Hepatocyte (in vitro differentiated cells): ENCODE results near the gene RFFL. TPM values are rescaled to one million over a fixed set of nuclear protein-coding genes. Genes with fewer than 3 reads are reported as not detected.

Experiments
- DNase-seq: peaks from one replicate; pipeline ENCODE4 v3.0.0-alpha.2; 2016; ENCODE audit warnings: low spot score
- H2AFZ ChIP-seq: fragments of 200-600 bp; sonication (generic); 2 replicates; pipeline ENCODE4 v1.6.0; 2016; ENCODE audit warnings: antibody characterized with exemption, mild to moderate bottlenecking
- H3K27ac ChIP-seq: fragments of 200-600 bp; sonication (generic); 2 replicates; pipeline ENCODE4 v1.5.1; 2016; ENCODE audit warnings: mild to moderate bottlenecking
- H3K27me3 ChIP-seq: fragments of 200-600 bp; sonication (generic); 2 replicates; pipeline ENCODE4 v1.6.1; 2016
- H3K36me3 ChIP-seq: fragments of 200-600 bp; sonication (generic); replicated peaks from 2 replicates; pipeline ENCODE4 v1.5.1; 2016; ENCODE audit warnings: low read depth; ENCODE audit not compliant: insufficient read depth
- H3K4me1 ChIP-seq: fragments of 200-600 bp; sonication (generic); 2 replicates; pipeline ENCODE4 v1.5.1; 2016; ENCODE audit warnings: mild to moderate bottlenecking, moderate library complexity; ENCODE audit not compliant: insufficient read depth
- H3K4me2 ChIP-seq: fragments of 200-600 bp; sonication (generic); 2 replicates; pipeline ENCODE4 v1.6.0; 2016
- H3K4me3 ChIP-seq: fragments of 200-600 bp; sonication (generic); 2 replicates; pipeline ENCODE4 v1.5.1; 2016; ENCODE audit warnings: mild to moderate bottlenecking
- H3K79me2 ChIP-seq: fragments of 200-600 bp; sonication (generic); 2 replicates; pipeline ENCODE4 v1.6.0; 2017; ENCODE audit warnings: mild to moderate bottlenecking
- H3K9me2 ChIP-seq: fragments of 200-600 bp; sonication (generic); replicated peaks from 2 replicates; pipeline ENCODE4 v1.6.0; 2017; ENCODE audit warnings: mild to moderate bottlenecking; ENCODE audit not compliant: insufficient read depth
- H3K9me3 ChIP-seq: fragments of 200-600 bp; sonication (generic); 2 replicates; pipeline ENCODE4 v1.5.1; 2016; ENCODE audit warnings: low read depth, mild to moderate bottlenecking
- H4K20me1 ChIP-seq: fragments of 200-600 bp; sonication (generic); 2 replicates; pipeline ENCODE4 v1.6.0; 2016; ENCODE audit warnings: mild to moderate bottlenecking; ENCODE audit not compliant: insufficient read depth, poor library complexity, severe bottlenecking
- CTCF ChIP-seq: fragments of 200-600 bp; sonication (generic); IDR thresholded peaks from 2 replicates; pipeline ENCODE4 v1.5.1; 2016; ENCODE audit warnings: antibody characterized with exemption, mild to moderate bottlenecking; ENCODE audit not compliant: poor library complexity
- EZH2 ChIP-seq: fragments of 200-600 bp; sonication (generic); IDR thresholded peaks from 2 replicates; pipeline ENCODE4 v1.6.1; 2016; ENCODE audit warnings: antibody characterized with exemption, mild to moderate bottlenecking, borderline replicate concordance
- EZH2phosphoT487 ChIP-seq: fragments of 200-600 bp; sonication (generic); IDR thresholded peaks from one replicate; pipeline ENCODE4 v1.6.1; 2018; ENCODE audit warnings: antibody characterized with exemption, mild to moderate bottlenecking, low read depth, moderate library complexity; ENCODE audit not compliant: unreplicated experiment, severe bottlenecking
- WGBS: methylation state at CpG from one replicate; pipeline ENCODE4 v1.1.6; 2016; ENCODE audit warnings: low lambda C conversion rate; ENCODE audit errors: missing lambda C conversion rate; 5-methylcytosine and 5-hydroxymethylcytosine counted together
- polyA plus RNA-seq: library from polyadenylated mRNA; unstranded; fragments of >200 nt; fragmentation: Nextera tagmentation; extraction: Ambion mirVana; gene quantifications from 2 replicates; pipeline ENCODE4 v1.2.1, GENCODE V29; 2016
- total RNA-seq: library from RNA; depleted of rRNA; stranded (reverse); fragments of >200 nt; gene quantifications from 2 replicates; pipeline ENCODE4 v1.2.3, GENCODE V29; 2014

Gene RFFL
- total and polyA plus RNA-seq, 2 experiments from 2014 or later: 12.9 to 22.7 TPM

GRCh38 chr17:35053204-35053603 is 10.3 kb downstream of the RFFL start:
- H3K9me2 ChIP-seq: no peaks in the 10 kb centered on the region
- H3K4me2 ChIP-seq: no peak overlapping the region
- WGBS: 97% methylated on average over 1 of the region's 1 CpG
- TF ChIP-seq EZH2 (no peak), EZH2phosphoT487 (no peak), CTCF (no peak)
- no peak overlapping the region for H3K4me3 ChIP-seq
- H3K79me2 ChIP-seq: peaks cover 73% of the 10 kb centered on the region
- H4K20me1 ChIP-seq: peaks cover 10% of the 10 kb centered on the region
- H3K27ac ChIP-seq: peak overlapping the region; percentile 80
- no peak for DNase-seq
- H3K4me1 ChIP-seq: peaks cover 24% of the 10 kb centered on the region
- no peaks in the 10 kb centered on the region for H3K9me3 ChIP-seq
- H3K27me3 ChIP-seq: no peaks in the 10 kb centered on the region
- H2AFZ ChIP-seq: no peak overlapping the region
- H3K36me3 ChIP-seq: no peaks in the 10 kb centered on the region

GRCh38 chr17:35052780-35053179 is 10.7 kb downstream of the RFFL start:
- no peaks in the 10 kb centered on the region for H3K9me2 ChIP-seq
- H3K4me3 ChIP-seq: no peak overlapping the region
- no peaks in the 10 kb centered on the region for H3K36me3 ChIP-seq
- no peaks in the 10 kb centered on the region for H3K9me3 ChIP-seq
- peaks cover 75% of the 10 kb centered on the region for H3K79me2 ChIP-seq
- H3K4me2 ChIP-seq: peak overlapping the region; percentile 70
- peaks cover 24% of the 10 kb centered on the region for H3K4me1 ChIP-seq
- peaks cover 10% of the 10 kb centered on the region for H4K20me1 ChIP-seq
- DNase-seq: no peak
- TF ChIP-seq EZH2phosphoT487 (no peak), EZH2 (no peak), CTCF (no peak)
- no peak overlapping the region for H2AFZ ChIP-seq
- peak overlapping the region; percentile 80 for H3K27ac ChIP-seq
- no peaks in the 10 kb centered on the region for H3K27me3 ChIP-seq

GRCh38 chr17:35052241-35052610 is 11.3 kb downstream of the RFFL start:
- H3K27ac ChIP-seq: peak overlapping the region; percentile 80
- H4K20me1 ChIP-seq: peaks cover 14% of the 10 kb centered on the region
- peaks cover 77% of the 10 kb centered on the region for H3K79me2 ChIP-seq
- no peak for TF ChIP-seq CTCF
- TF ChIP-seq EZH2: no peak
- TF ChIP-seq EZH2phosphoT487: no peak
- no peaks in the 10 kb centered on the region for H3K9me2 ChIP-seq
- H3K4me2 ChIP-seq: peak overlapping the region; percentile 70
- peaks cover 28% of the 10 kb centered on the region for H3K4me1 ChIP-seq
- DNase-seq: no peak
- H3K27me3 ChIP-seq: no peaks in the 10 kb centered on the region
- H3K36me3 ChIP-seq: no peaks in the 10 kb centered on the region
- H2AFZ ChIP-seq: no peak overlapping the region
- no peak overlapping the region for H3K4me3 ChIP-seq
- H3K9me3 ChIP-seq: no peaks in the 10 kb centered on the region

- Histone ChIP-seq H2AFZ (no peak overlapping the region), H3K9me2 (no peaks in the 10 kb centered on the region), H3K4me3 (no peak overlapping the region), H3K79me2 (peaks cover 73% of the 10 kb centered on the region), H3K36me3 (no peaks in the 10 kb centered on the region), H4K20me1 (peaks cover 14% of the 10 kb centered on the region), H3K4me1 (peaks cover 33% of the 10 kb centered on the region), H3K27me3 (no peaks in the 10 kb centered on the region), H3K4me2 (peak overlapping the region; percentile 70), H3K9me3 (no peaks in the 10 kb centered on the region), H3K27ac (peak overlapping the region; percentile 80)
- no peak for TF ChIP-seq EZH2phosphoT487
- no peak for TF ChIP-seq EZH2
- TF ChIP-seq CTCF: no peak
- WGBS: 58% methylated on average over 6 of the region's 6 CpGs
- peak; percentile 24 for DNase-seq
These were observed 11.8 kb downstream of the RFFL start for GRCh38 chr17:35051579-35052240.
